Measurements from ENCODE around the gene ZMIZ1.

Gene ZMIZ1

GRCh38 chr10:79097021-79097872 lies 28.5 kb downstream of the ZMIZ1 start:
- TF ChIP-seq CTCF (IDR thresholded peaks at IDR 0.05; ENCODE audit: low read depth, low read length): no peak
- Histone ChIP-seq H3K9me3 (no peaks in the 10 kb centered on the region), H3K4me3 (ENCODE audit: low read depth, low read length) (no peak overlapping the region), H3K4me1 (peaks cover 39% of the 10 kb centered on the region), H3K36me3 (no peaks in the 10 kb centered on the region), H3K27me3 (no peaks in the 10 kb centered on the region)
- no peak for DNase-seq

- H3K4me1 ChIP-seq: peaks cover 38% of the 10 kb centered on the region
- TF ChIP-seq CTCF (IDR thresholded peaks at IDR 0.05; ENCODE audit: low read depth, low read length): no peak
- no peak overlapping the region for H3K4me3 ChIP-seq (ENCODE audit: low read depth, low read length)
- no peaks in the 10 kb centered on the region for H3K36me3 ChIP-seq
- no peak for DNase-seq
- no peaks in the 10 kb centered on the region for H3K27me3 ChIP-seq
- H3K9me3 ChIP-seq: no peaks in the 10 kb centered on the region
These were observed 29.3 kb downstream of the ZMIZ1 start for GRCh38 chr10:79098061-79098460.

DNA sequence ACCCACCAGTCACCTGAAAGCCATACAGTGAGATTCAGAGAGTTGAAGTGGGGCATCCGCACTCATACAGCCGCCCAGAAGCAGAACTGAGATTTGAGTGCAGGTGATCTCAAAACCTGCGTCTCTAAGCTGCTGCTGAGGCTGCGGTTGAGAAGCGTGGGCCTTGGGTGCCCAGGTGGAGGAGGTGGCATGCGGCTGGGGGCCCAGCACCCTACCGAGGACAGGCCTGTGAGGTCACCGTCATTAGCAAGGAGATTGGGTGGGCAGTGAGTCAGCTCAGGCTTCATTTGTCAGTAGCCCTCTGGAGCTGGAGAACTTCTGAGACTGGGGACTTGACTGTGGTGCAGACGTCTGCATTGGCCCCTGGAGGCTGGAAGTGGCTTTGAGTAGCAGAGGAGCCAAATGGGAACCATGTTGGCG lies 29.8 kb downstream of the ZMIZ1 start:
- DNase-seq: no peak
- Histone ChIP-seq H3K36me3 (no peaks in the 10 kb centered on the region), H3K27me3 (no peaks in the 10 kb centered on the region), H3K4me3 (ENCODE audit: low read depth, low read length) (no peak overlapping the region), H3K4me1 (peaks cover 35% of the 10 kb centered on the region), H3K9me3 (no peaks in the 10 kb centered on the region)
- TF ChIP-seq CTCF (IDR thresholded peaks at IDR 0.05; ENCODE audit: low read depth, low read length): no peak

DNA sequence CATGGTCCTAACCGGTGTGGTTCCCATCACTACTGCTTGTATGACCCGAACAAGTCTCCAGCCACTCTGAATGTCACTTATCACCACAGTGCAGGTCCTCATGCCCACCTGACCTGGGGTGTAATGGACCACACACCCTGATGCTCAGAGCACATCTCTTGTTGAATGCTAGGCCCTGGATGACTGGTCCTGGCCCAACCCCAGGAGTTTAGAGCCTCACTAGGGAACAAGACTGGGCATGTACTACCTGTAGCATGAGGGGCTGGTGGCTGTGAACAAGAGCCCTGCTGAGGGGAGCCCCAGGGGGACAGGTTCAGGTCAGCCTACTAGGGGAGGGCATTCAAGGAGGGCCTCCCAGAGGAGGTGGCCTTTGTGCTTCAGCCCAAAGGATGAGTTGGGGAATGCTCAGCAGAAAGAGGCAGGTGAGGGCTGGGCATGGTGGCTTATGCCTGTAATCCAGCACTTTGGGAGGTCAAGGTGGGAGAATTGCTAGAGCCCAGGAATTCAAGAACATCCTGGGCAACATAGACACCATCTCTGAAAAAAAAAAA lies 31.2 kb downstream of the ZMIZ1 start:
- Histone ChIP-seq H3K36me3 (no peaks in the 10 kb centered on the region), H3K4me3 (ENCODE audit: low read depth, low read length) (no peak overlapping the region), H3K4me1 (peaks cover 32% of the 10 kb centered on the region), H3K27me3 (no peaks in the 10 kb centered on the region), H3K9me3 (no peaks in the 10 kb centered on the region)
- no peak for DNase-seq
- no peak for TF ChIP-seq CTCF (IDR thresholded peaks at IDR 0.05; ENCODE audit: low read depth, low read length)

- H3K9me3 ChIP-seq: no peaks in the 10 kb centered on the region
- no peak for DNase-seq
- H3K4me1 ChIP-seq: peaks cover 32% of the 10 kb centered on the region
- no peak overlapping the region for H3K4me3 ChIP-seq (ENCODE audit: low read depth, low read length)
- no peaks in the 10 kb centered on the region for H3K27me3 ChIP-seq
- TF ChIP-seq CTCF (IDR thresholded peaks at IDR 0.05; ENCODE audit: low read depth, low read length): no peak
- H3K36me3 ChIP-seq: no peaks in the 10 kb centered on the region; the same call in 1 of the 2 replicates
These were observed 32.0 kb downstream of the ZMIZ1 start for GRCh38 chr10:79100771-79101170.
